Upper lobe of left lung (tissue), 6 donors: ENCODE measurements around the gene UBE2E2. TPM values are rescaled to one million over a fixed set of nuclear protein-coding genes. Genes with fewer than 3 reads are reported as not detected.
A peak's percentile ranks its signal among the peaks of the same experiment; 100 is the strongest.

ENCODE experiments used
- ATAC-seq, 2 donors: fragments of 200-7000 bp; cut with Tn5 transposase; one replicate each; pipeline ENCODE4 v1.9.1; 2022; ENCODE audit warnings: mild to moderate bottlenecking in 2 of 2, moderate library complexity in 2 of 2; ENCODE audit not compliant: low FRiP score in 2 of 2
- DNase-seq, 2 donors: peaks; one replicate each; pipeline ENCODE4 v3.0.0-alpha.2; 2019 to 2020
- H3K27ac ChIP-seq, 4 donors: fragments of 200-600 bp; sonication (generic); one replicate each; pipeline ENCODE4 v1.5.1; 2016 to 2019
- H3K27me3 ChIP-seq, 4 donors: fragments of 200-600 bp; sonication (generic); one replicate each; pipeline ENCODE4 v1.5.1; 2017 to 2019
- H3K36me3 ChIP-seq, 4 donors: fragments of 200-600 bp; sonication (generic); one replicate each; pipeline ENCODE4 v1.5.1; 2016 to 2019
- H3K4me1 ChIP-seq, 4 donors: fragments of 200-600 bp; sonication (generic); one replicate each; pipeline ENCODE4 v1.5.1; 2018 to 2019
- H3K4me3 ChIP-seq, 4 donors: fragments of 200-600 bp; sonication (generic); one replicate each; pipeline ENCODE4 v1.5.1; 2017 to 2019; ENCODE audit warnings: mild to moderate bottlenecking in 2 of 4, moderate library complexity in 1 of 4
- H3K9me3 ChIP-seq, 4 donors: fragments of 200-600 bp; sonication (generic); one replicate each; pipeline ENCODE4 v1.5.1; 2018 to 2019
- CTCF ChIP-seq, 6 experiments: fragments of 450-650 bp in 4 of 6; fragments of 200-600 bp in 2 of 6; sonication (generic) in 2 of 6; IDR thresholded peaks; one replicate each; pipeline ENCODE4 v1.5.1; 2016 to 2019; ENCODE audit warnings: antibody characterized with exemption in 6 of 6
- EP300 ChIP-seq, 4 donors: sonication (generic); formaldehyde crosslinking; IDR thresholded peaks; one replicate each; pipeline ENCODE4 v1.5.1; 2017; ENCODE audit warnings: antibody characterized with exemption in 4 of 4, control low read depth in 2 of 4
- POLR2A ChIP-seq, 4 donors: fragments of 450-650 bp; IDR thresholded peaks; one replicate each; pipeline ENCODE4 v1.5.1; 2016 to 2017; ENCODE audit warnings: antibody characterized with exemption in 4 of 4, mild to moderate bottlenecking in 2 of 4
- POLR2AphosphoS5 ChIP-seq, 2 donors: sonication (generic); formaldehyde crosslinking; IDR thresholded peaks; one replicate each; pipeline ENCODE4 v1.5.1; 2017; ENCODE audit warnings: antibody characterized with exemption in 2 of 2
- WGBS, 2 donors: methylation state at CpG; one replicate each; pipeline ENCODE4 v1.1.5; 2017 to 2018; 5-methylcytosine and 5-hydroxymethylcytosine counted together
- total RNA-seq, 6 donors: library from RNA; depleted of rRNA in 4 of 6; stranded (reverse); fragments of >200 nt in 4 of 6; gene quantifications; one replicate each; pipeline versions ENCODE4 v1.1.0 to v1.2.1, GENCODE V29; 2016 to 2021
- donor health status: DM: no; HTN: no; CAD: no; lungs with moderate emphysema.
- donor health status: DM: no; HTN: yes; CAD: no; lungs with severe emphysema.

Gene UBE2E2
- total RNA-seq, 6 donors from 2014 or later: 18.3 to 61.5 (median 41.9) TPM

- DNase-seq (no peak), ATAC-seq (no peak)
- Histone ChIP-seq H3K4me3 (no peak overlapping the region), H3K27me3 (no peaks in the 10 kb centered on the region), H3K36me3 (no peaks in the 10 kb centered on the region), H3K9me3 (no peaks in the 10 kb centered on the region), H3K4me1 (peaks cover 0 to 6% (median 0%) of the 10 kb centered on the region in 4 donors), H3K27ac (no peak overlapping the region)
- TF ChIP-seq POLR2AphosphoS5 (IDR thresholded peaks at IDR 0.05): no peak
- TF ChIP-seq POLR2A (IDR thresholded peaks at IDR 0.05): no peak
- no peak for TF ChIP-seq EP300 (IDR thresholded peaks at IDR 0.05)
- no peak for TF ChIP-seq CTCF (IDR thresholded peaks at IDR 0.05)
- WGBS, 2 donors: 90 to 93% methylated on average over 3 of the region's 3 CpGs
Measured at GRCh38 chr3:23396746-23397145, 193.6 kb downstream of the UBE2E2 start.

GRCh38 chr3:23399221-23399620, 196.1 kb downstream of the UBE2E2 start:
- no peak overlapping the region for H3K4me3 ChIP-seq
- WGBS, 2 donors: 91 to 95% methylated on average over 1 of the region's 1 CpG
- H3K27me3 ChIP-seq: no peaks in the 10 kb centered on the region
- H3K36me3 ChIP-seq: no peaks in the 10 kb centered on the region
- DNase-seq (no peak), ATAC-seq (no peak)
- no peaks in the 10 kb centered on the region for H3K9me3 ChIP-seq
- peaks cover 0 to 6% (median 0%) of the 10 kb centered on the region in 4 donors for H3K4me1 ChIP-seq
- no peak overlapping the region for H3K27ac ChIP-seq
- TF ChIP-seq POLR2AphosphoS5 (IDR thresholded peaks at IDR 0.05) (no peak), CTCF (IDR thresholded peaks at IDR 0.05) (no peak), POLR2A (IDR thresholded peaks at IDR 0.05) (no peak), EP300 (IDR thresholded peaks at IDR 0.05) (no peak)

GRCh38 chr3:23402728-23403492, 199.8 kb downstream of the UBE2E2 start:
- Histone ChIP-seq H3K4me3 (no peak overlapping the region), H3K4me1 (no peaks in the 10 kb centered on the region), H3K36me3 (no peaks in the 10 kb centered on the region), H3K27me3 (no peaks in the 10 kb centered on the region), H3K27ac (no peak overlapping the region), H3K9me3 (no peaks in the 10 kb centered on the region)
- DNase-seq: no peak
- peak in 1 of 2 donors; percentile 26 for ATAC-seq
- WGBS, 2 donors: 83 to 94% methylated on average over 2 of the region's 2 CpGs
- TF ChIP-seq CTCF (IDR thresholded peaks at IDR 0.05): no peak

GRCh38 chr3:23404246-23404645, 201.1 kb downstream of the UBE2E2 start:
- no peak overlapping the region for H3K27ac ChIP-seq
- ATAC-seq (no peak), DNase-seq (no peak)
- no peaks in the 10 kb centered on the region for H3K36me3 ChIP-seq
- H3K4me3 ChIP-seq: no peak overlapping the region
- TF ChIP-seq POLR2AphosphoS5 (IDR thresholded peaks at IDR 0.05): no peak
- TF ChIP-seq EP300 (IDR thresholded peaks at IDR 0.05): no peak
- no peak for TF ChIP-seq CTCF (IDR thresholded peaks at IDR 0.05)
- TF ChIP-seq POLR2A (IDR thresholded peaks at IDR 0.05): no peak
- H3K9me3 ChIP-seq: no peaks in the 10 kb centered on the region
- no peaks in the 10 kb centered on the region for H3K4me1 ChIP-seq
- H3K27me3 ChIP-seq: no peaks in the 10 kb centered on the region

GRCh38 chr3:23405081-23405480, 202.0 kb downstream of the UBE2E2 start:
- Histone ChIP-seq H3K4me1 (no peaks in the 10 kb centered on the region), H3K9me3 (no peaks in the 10 kb centered on the region), H3K27me3 (no peaks in the 10 kb centered on the region), H3K36me3 (no peaks in the 10 kb centered on the region), H3K27ac (no peak overlapping the region), H3K4me3 (no peak overlapping the region)
- ATAC-seq (no peak), DNase-seq (no peak)
- no peak for TF ChIP-seq CTCF (IDR thresholded peaks at IDR 0.05)
- no peak for TF ChIP-seq POLR2AphosphoS5 (IDR thresholded peaks at IDR 0.05)
- TF ChIP-seq POLR2A (IDR thresholded peaks at IDR 0.05): no peak
- TF ChIP-seq EP300 (IDR thresholded peaks at IDR 0.05): no peak
- WGBS, 2 donors: 88 to 94% methylated on average over 1 of the region's 1 CpG
